WTC11 (cell line): ENCODE results near the gene ATP2B2. TPM values are rescaled to one million over a fixed set of nuclear protein-coding genes. Genes with fewer than 3 reads are reported as not detected.

Experiments
- AFF4 ChIP-seq: sonication (generic); formaldehyde crosslinking; IDR thresholded peaks from 2 replicates; pipeline ENCODE4 v1.8.1; 2023; ENCODE audit warnings: mild to moderate bottlenecking, missing genetic modification reagents, borderline replicate concordance
- ATF2 ChIP-seq: sonication (generic); formaldehyde crosslinking; IDR thresholded peaks from 2 replicates; pipeline ENCODE4 v1.8.1; 2022; ENCODE audit warnings: low read depth, missing genetic modification reagents, borderline replicate concordance
- ELF4 ChIP-seq: sonication (generic); formaldehyde crosslinking; IDR thresholded peaks from 2 replicates; pipeline ENCODE4 v1.8.1; 2022; ENCODE audit warnings: low read depth, mild to moderate bottlenecking, moderate library complexity, missing genetic modification reagents
- FOXJ3 ChIP-seq: sonication (generic); formaldehyde crosslinking; IDR thresholded peaks from 2 replicates; pipeline ENCODE4 v1.9.0; 2021; ENCODE audit warnings: missing genetic modification reagents, mild to moderate bottlenecking, borderline replicate concordance
- FOXK1 ChIP-seq: sonication (generic); formaldehyde crosslinking; IDR thresholded peaks from 2 replicates; pipeline ENCODE4 v1.8.0; 2022; ENCODE audit warnings: mild to moderate bottlenecking, moderate library complexity, missing genetic modification reagents
- GTF2I ChIP-seq: fragments of 250-450 bp; sonication (Bioruptor Pico); conservative IDR thresholded peaks from 2 replicates; pipeline ENCODE4 v1.4.0; 2021; ENCODE audit warnings: mild to moderate bottlenecking
- HMGA2 ChIP-seq: fragments of 250-450 bp; sonication (Bioruptor Pico); IDR thresholded peaks from 2 replicates; pipeline ENCODE4 v1.4.0; 2021; ENCODE audit warnings: mild to moderate bottlenecking, moderate library complexity
- IRF2 ChIP-seq: sonication (generic); formaldehyde crosslinking; IDR thresholded peaks from 2 replicates; pipeline ENCODE4 v1.8.0; 2022; ENCODE audit warnings: low read depth, missing genetic modification reagents, borderline replicate concordance
- KAT7 ChIP-seq: sonication (generic); formaldehyde crosslinking; IDR thresholded peaks from 2 replicates; pipeline ENCODE4 v1.8.1; 2023; ENCODE audit warnings: missing genetic modification reagents, mild to moderate bottlenecking, borderline replicate concordance
- MYBL2 ChIP-seq: sonication (generic); formaldehyde crosslinking; IDR thresholded peaks from 2 replicates; pipeline ENCODE4 v1.8.1; 2023; ENCODE audit warnings: mild to moderate bottlenecking, moderate library complexity, missing genetic modification reagents
- NFE2L1 ChIP-seq: sonication (generic); formaldehyde crosslinking; IDR thresholded peaks from 2 replicates; pipeline ENCODE4 v1.8.1; 2023; ENCODE audit warnings: missing genetic modification reagents
- NR1H2 ChIP-seq: sonication (generic); formaldehyde crosslinking; IDR thresholded peaks from 2 replicates; pipeline ENCODE4 v1.9.0; 2021; ENCODE audit warnings: mild to moderate bottlenecking, moderate library complexity, missing genetic modification reagents
- NR2C2 ChIP-seq: sonication (generic); formaldehyde crosslinking; IDR thresholded peaks from 2 replicates; pipeline ENCODE4 v1.8.0; 2022; ENCODE audit warnings: mild to moderate bottlenecking, missing genetic modification reagents
- PRRX2 ChIP-seq: fragments of 250-450 bp; sonication (Bioruptor Pico); IDR thresholded peaks from 2 replicates; pipeline ENCODE4 v1.8.0; 2021; ENCODE audit warnings: mild to moderate bottlenecking
- RORB ChIP-seq: fragments of 250-450 bp; sonication (Bioruptor Pico); IDR thresholded peaks from 2 replicates; pipeline ENCODE4 v1.9.0; 2021; ENCODE audit warnings: mild to moderate bottlenecking
- SMAD3 ChIP-seq: sonication (generic); formaldehyde crosslinking; IDR thresholded peaks from 2 replicates; pipeline ENCODE4 v1.8.0; 2022; ENCODE audit warnings: missing genetic modification reagents, mild to moderate bottlenecking, borderline replicate concordance
- SMAD4 ChIP-seq: sonication (generic); formaldehyde crosslinking; IDR thresholded peaks from 2 replicates; pipeline ENCODE4 v1.8.0; 2022; ENCODE audit warnings: mild to moderate bottlenecking, missing genetic modification reagents
- TCF7 ChIP-seq: sonication (generic); formaldehyde crosslinking; IDR thresholded peaks from 2 replicates; pipeline ENCODE4 v1.8.0; 2022; ENCODE audit warnings: mild to moderate bottlenecking, low read depth, missing genetic modification reagents, moderate library complexity
- TP53 ChIP-seq: sonication (generic); formaldehyde crosslinking; IDR thresholded peaks from 2 replicates; pipeline ENCODE4 v1.8.1; 2023; ENCODE audit warnings: mild to moderate bottlenecking, missing genetic modification reagents
- ZNF138 ChIP-seq: sonication (generic); formaldehyde crosslinking; conservative IDR thresholded peaks from 2 replicates; pipeline ENCODE4 v1.8.1; 2022; ENCODE audit warnings: mild to moderate bottlenecking, moderate library complexity, missing genetic modification reagents
- ZNF232 ChIP-seq: sonication (generic); formaldehyde crosslinking; IDR thresholded peaks from 2 replicates; pipeline ENCODE4 v1.8.0; 2022; ENCODE audit warnings: mild to moderate bottlenecking, missing genetic modification reagents
- ZNF263 ChIP-seq: sonication (generic); formaldehyde crosslinking; IDR thresholded peaks from 2 replicates; pipeline ENCODE4 v1.8.1; 2022; ENCODE audit warnings: low read depth, mild to moderate bottlenecking, moderate library complexity, missing genetic modification reagents
- ZNF416 ChIP-seq: fragments of 250-450 bp; sonication (Bioruptor Pico); IDR thresholded peaks from 2 replicates; pipeline ENCODE4 v1.9.0; 2021; ENCODE audit warnings: mild to moderate bottlenecking, inconsistent platforms
- total RNA-seq: library from RNA; stranded (reverse); gene quantifications from 3 replicates; pipeline ENCODE4 v1.2.3, GENCODE V29; 2021
- TF ChIP-seq, protein P1 (sequence below): sonication (generic); formaldehyde crosslinking; conservative IDR thresholded peaks from 2 replicates; pipeline ENCODE4 v1.8.1; 2022; ENCODE audit warnings: mild to moderate bottlenecking, missing genetic modification reagents
- TF ChIP-seq, protein P2 (sequence below): sonication (generic); formaldehyde crosslinking; IDR thresholded peaks from 2 replicates; pipeline ENCODE4 v1.8.0; 2023; ENCODE audit warnings: mild to moderate bottlenecking, missing genetic modification reagents
- TF ChIP-seq, protein P3 (sequence below): sonication (generic); formaldehyde crosslinking; IDR thresholded peaks from 2 replicates; pipeline ENCODE4 v1.8.0; 2022; ENCODE audit warnings: mild to moderate bottlenecking, missing genetic modification reagents
- TF ChIP-seq, protein P4 (sequence below): fragments of 250-450 bp; sonication (Bioruptor Pico); conservative IDR thresholded peaks from 2 replicates; pipeline ENCODE4 v1.9.0; 2021; ENCODE audit warnings: mild to moderate bottlenecking
- TF ChIP-seq, protein P5 (sequence below): sonication (generic); formaldehyde crosslinking; IDR thresholded peaks from 2 replicates; pipeline ENCODE4 v1.8.1; 2022; ENCODE audit warnings: low read depth, mild to moderate bottlenecking, moderate library complexity, missing genetic modification reagents, borderline replicate concordance

The ATP2B2 gene
- total RNA-seq, 1 experiment from 2014 or later, result 0.48 TPM

GRCh38 chr3:10459954-10460754, 45.2 kb downstream of the ATP2B2 start (continued):
- TF ChIP-seq AFF4 (CRISPR knock-in tag), result peak; percentile 98; the same call in 1 of the 2 replicates
- TF ChIP-seq GTF2I (CRISPR knock-in tag), result no peak
- peak; percentile 99 for TF ChIP-seq TCF7 (CRISPR knock-in tag)
- TF ChIP-seq MYBL2 (CRISPR knock-in tag), result peak; percentile 98
- TF ChIP-seq, protein P1, sequence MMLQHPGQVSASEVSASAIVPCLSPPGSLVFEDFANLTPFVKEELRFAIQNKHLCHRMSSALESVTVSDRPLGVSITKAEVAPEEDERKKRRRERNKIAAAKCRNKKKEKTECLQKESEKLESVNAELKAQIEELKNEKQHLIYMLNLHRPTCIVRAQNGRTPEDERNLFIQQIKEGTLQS (CRISPR knock-in tag), result peak; percentile 96
- peak; percentile 98 for TF ChIP-seq ZNF138 (CRISPR knock-in tag)
- peak; percentile 61; the same call in 1 of the 2 replicates for TF ChIP-seq ZNF263 (CRISPR knock-in tag)
- peak; percentile 89; the same call in 1 of the 2 replicates for TF ChIP-seq ZNF416 (CRISPR knock-in tag)
- TF ChIP-seq TP53 (CRISPR knock-in tag), result peak; percentile 99
- TF ChIP-seq ZNF232 (CRISPR knock-in tag), result peak; percentile 100
- peak; percentile 99 for TF ChIP-seq FOXK1 (CRISPR knock-in tag)
- TF ChIP-seq FOXJ3, result peak; percentile 95
- peak; percentile 91 for TF ChIP-seq NR2C2 (CRISPR knock-in tag)
- TF ChIP-seq, protein P2, sequence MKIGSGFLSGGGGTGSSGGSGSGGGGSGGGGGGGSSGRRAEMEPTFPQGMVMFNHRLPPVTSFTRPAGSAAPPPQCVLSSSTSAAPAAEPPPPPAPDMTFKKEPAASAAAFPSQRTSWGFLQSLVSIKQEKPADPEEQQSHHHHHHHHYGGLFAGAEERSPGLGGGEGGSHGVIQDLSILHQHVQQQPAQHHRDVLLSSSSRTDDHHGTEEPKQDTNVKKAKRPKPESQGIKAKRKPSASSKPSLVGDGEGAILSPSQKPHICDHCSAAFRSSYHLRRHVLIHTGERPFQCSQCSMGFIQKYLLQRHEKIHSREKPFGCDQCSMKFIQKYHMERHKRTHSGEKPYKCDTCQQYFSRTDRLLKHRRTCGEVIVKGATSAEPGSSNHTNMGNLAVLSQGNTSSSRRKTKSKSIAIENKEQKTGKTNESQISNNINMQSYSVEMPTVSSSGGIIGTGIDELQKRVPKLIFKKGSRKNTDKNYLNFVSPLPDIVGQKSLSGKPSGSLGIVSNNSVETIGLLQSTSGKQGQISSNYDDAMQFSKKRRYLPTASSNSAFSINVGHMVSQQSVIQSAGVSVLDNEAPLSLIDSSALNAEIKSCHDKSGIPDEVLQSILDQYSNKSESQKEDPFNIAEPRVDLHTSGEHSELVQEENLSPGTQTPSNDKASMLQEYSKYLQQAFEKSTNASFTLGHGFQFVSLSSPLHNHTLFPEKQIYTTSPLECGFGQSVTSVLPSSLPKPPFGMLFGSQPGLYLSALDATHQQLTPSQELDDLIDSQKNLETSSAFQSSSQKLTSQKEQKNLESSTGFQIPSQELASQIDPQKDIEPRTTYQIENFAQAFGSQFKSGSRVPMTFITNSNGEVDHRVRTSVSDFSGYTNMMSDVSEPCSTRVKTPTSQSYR (CRISPR knock-in tag), result peak; percentile 99
- TF ChIP-seq RORB, result no peak
- TF ChIP-seq PRRX2 (CRISPR knock-in tag), result peak; percentile 96
- TF ChIP-seq, protein P3, sequence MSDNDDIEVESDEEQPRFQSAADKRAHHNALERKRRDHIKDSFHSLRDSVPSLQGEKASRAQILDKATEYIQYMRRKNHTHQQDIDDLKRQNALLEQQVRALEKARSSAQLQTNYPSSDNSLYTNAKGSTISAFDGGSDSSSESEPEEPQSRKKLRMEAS (CRISPR knock-in tag), result peak; percentile 98
- TF ChIP-seq NR1H2 (CRISPR knock-in tag), result peak; percentile 91
- TF ChIP-seq KAT7 (CRISPR knock-in tag), result peak; percentile 100
- no peak for TF ChIP-seq HMGA2 (CRISPR knock-in tag)
- TF ChIP-seq SMAD3 (CRISPR knock-in tag), result peak; percentile 100
- TF ChIP-seq SMAD4, result peak; percentile 99
- peak; percentile 99 for TF ChIP-seq NFE2L1 (CRISPR knock-in tag)
- peak; percentile 97 for TF ChIP-seq ATF2 (CRISPR knock-in tag)
- TF ChIP-seq, protein P4, sequence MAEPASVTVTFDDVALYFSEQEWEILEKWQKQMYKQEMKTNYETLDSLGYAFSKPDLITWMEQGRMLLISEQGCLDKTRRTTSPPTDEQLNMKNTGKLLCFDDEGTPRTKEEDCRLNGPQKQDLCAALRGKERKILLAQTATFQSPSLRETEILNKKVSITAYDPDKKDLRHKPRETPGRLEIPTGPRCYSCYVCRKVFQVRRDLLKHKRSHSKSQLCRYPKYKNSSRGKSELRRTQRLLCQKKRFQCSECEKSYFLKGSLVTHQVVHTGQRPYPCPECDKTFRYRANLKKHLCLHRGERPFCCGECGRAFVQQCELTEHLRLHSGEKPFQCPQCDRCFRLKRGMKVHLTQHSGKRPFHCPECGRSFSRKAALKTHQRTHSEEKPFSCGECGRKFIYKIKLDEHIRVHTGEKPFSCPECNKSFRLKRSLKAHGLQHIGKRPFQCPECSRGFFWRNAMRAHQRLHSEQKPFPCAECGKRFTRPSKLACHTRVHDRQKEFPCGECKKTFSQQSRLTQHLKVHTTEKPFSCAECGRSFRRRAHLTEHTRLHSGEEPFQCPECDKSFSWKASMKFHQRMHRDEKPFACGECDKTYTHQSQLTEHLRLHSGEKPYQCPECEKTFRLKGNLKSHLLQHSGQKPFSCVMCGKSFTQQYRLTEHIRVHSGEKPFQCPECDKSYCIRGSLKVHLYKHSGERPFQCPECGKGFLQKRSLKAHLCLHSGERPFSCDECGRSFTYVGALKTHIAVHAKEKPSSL (CRISPR knock-in tag), result peak; percentile 83
- TF ChIP-seq, protein P5, sequence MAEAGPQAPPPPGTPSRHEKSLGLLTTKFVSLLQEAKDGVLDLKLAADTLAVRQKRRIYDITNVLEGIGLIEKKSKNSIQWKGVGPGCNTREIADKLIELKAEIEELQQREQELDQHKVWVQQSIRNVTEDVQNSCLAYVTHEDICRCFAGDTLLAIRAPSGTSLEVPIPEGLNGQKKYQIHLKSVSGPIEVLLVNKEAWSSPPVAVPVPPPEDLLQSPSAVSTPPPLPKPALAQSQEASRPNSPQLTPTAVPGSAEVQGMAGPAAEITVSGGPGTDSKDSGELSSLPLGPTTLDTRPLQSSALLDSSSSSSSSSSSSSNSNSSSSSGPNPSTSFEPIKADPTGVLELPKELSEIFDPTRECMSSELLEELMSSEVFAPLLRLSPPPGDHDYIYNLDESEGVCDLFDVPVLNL, result peak; percentile 99
- TF ChIP-seq IRF2 (CRISPR knock-in tag), result peak; percentile 98
- peak; percentile 92; the same call in 1 of the 2 replicates for TF ChIP-seq ELF4 (CRISPR knock-in tag)
